Smooth muscle cell (in vitro differentiated cells): ENCODE measurements around the gene DNAJC22. TPM values are rescaled to one million over a fixed set of nuclear protein-coding genes. Genes with fewer than 3 reads are reported as not detected.

ENCODE experiments used
- DNase-seq: peaks from one replicate; lab custom pipeline; 2025; ENCODE audit not compliant: unreplicated experiment; lab: John Stamatoyannopoulos, UW
- H2AFZ ChIP-seq: fragments of 200-600 bp; sonication (generic); 2 replicates; pipeline ENCODE4 v1.6.0; 2016; ENCODE audit warnings: antibody characterized with exemption, low read depth, mild to moderate bottlenecking
- H3F3A ChIP-seq: fragments of 200-600 bp; sonication (generic); 2 replicates; pipeline ENCODE4 v1.6.0; 2017; ENCODE audit warnings: antibody characterized with exemption, low read depth
- H3K27ac ChIP-seq: fragments of 200-600 bp; sonication (generic); 2 replicates; pipeline ENCODE4 v1.5.1; 2016; ENCODE audit warnings: low read depth, mild to moderate bottlenecking
- H3K27me3 ChIP-seq: fragments of 200-600 bp; sonication (generic); 2 replicates; pipeline ENCODE4 v1.6.1; 2016; ENCODE audit warnings: low read depth, mild to moderate bottlenecking
- H3K36me3 ChIP-seq: fragments of 200-600 bp; sonication (generic); 2 replicates; pipeline ENCODE4 v1.5.1; 2016; ENCODE audit warnings: low read depth
- H3K4me1 ChIP-seq: fragments of 200-600 bp; sonication (generic); 2 replicates; pipeline ENCODE4 v1.5.1; 2016; ENCODE audit warnings: low read depth
- H3K4me2 ChIP-seq: fragments of 200-600 bp; sonication (generic); 2 replicates; pipeline ENCODE4 v1.6.0; 2016; ENCODE audit warnings: mild to moderate bottlenecking
- H3K4me3 ChIP-seq: fragments of 200-600 bp; sonication (generic); 2 replicates; pipeline ENCODE4 v1.5.1; 2016; ENCODE audit warnings: mild to moderate bottlenecking
- H3K79me2 ChIP-seq: fragments of 200-600 bp; sonication (generic); 2 replicates; pipeline ENCODE4 v1.6.0; 2016; ENCODE audit warnings: low read depth, mild to moderate bottlenecking
- H3K9ac ChIP-seq: fragments of 200-600 bp; sonication (generic); 2 replicates; pipeline ENCODE4 v1.6.0; 2016; ENCODE audit warnings: low read depth
- H3K9me3 ChIP-seq: fragments of 200-600 bp; sonication (generic); replicated peaks from 2 replicates; pipeline ENCODE4 v1.5.1; 2016; ENCODE audit warnings: low read depth
- H4K20me1 ChIP-seq: fragments of 200-600 bp; sonication (generic); 2 replicates; pipeline ENCODE4 v1.6.0; 2016; ENCODE audit warnings: low read depth
- WGBS: methylation state at CpG from one replicate; pipeline ENCODE4 v1.1.7; 2016; ENCODE audit warnings: low lambda C conversion rate; 5-methylcytosine and 5-hydroxymethylcytosine counted together
- polyA plus RNA-seq: library from polyadenylated mRNA; unstranded; fragments of >200 nt; fragmentation: Nextera tagmentation; extraction: Ambion mirVana; gene quantifications from 2 replicates; pipeline ENCODE4 v1.2.1, GENCODE V29; 2016
- total RNA-seq: library from RNA; depleted of rRNA; stranded (reverse); fragments of >200 nt; gene quantifications from 2 replicates; pipeline ENCODE4 v1.2.3, GENCODE V29; 2014
- TF ChIP-seq, protein P1 (sequence below): fragments of 200-600 bp; sonication (generic); IDR thresholded peaks from 2 replicates; pipeline ENCODE4 v1.5.1; 2017; ENCODE audit warnings: borderline replicate concordance, mild to moderate bottlenecking, antibody characterized with exemption; ENCODE audit not compliant: insufficient read depth, poor library complexity, severe bottlenecking

The DNAJC22 gene
- total and polyA plus RNA-seq, 2 experiments from 2014 or later = 0.09 to 2.4 TPM

DNA sequence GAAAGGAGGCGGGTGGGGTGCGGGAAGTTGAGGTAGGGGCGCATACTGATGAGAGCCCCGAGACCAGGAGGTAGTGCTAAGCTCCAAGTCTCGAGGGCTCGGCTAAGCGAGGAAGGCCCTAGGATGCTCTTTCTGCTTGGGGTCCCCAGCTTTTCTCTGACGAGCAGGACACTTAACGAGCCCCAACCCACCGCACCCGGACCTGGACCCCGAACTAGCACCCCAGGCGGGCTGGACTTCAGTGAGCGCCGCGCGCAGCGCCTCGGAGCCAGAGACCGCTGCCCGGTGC lies 5.0 kb upstream of the DNAJC22 start:
- H3K4me3 ChIP-seq = peak overlapping the region; percentile 48
- H2AFZ ChIP-seq = no peak overlapping the region
- no peaks in the 10 kb centered on the region for H3F3A ChIP-seq
- DNase-seq = no peak
- TF ChIP-seq, protein P1, sequence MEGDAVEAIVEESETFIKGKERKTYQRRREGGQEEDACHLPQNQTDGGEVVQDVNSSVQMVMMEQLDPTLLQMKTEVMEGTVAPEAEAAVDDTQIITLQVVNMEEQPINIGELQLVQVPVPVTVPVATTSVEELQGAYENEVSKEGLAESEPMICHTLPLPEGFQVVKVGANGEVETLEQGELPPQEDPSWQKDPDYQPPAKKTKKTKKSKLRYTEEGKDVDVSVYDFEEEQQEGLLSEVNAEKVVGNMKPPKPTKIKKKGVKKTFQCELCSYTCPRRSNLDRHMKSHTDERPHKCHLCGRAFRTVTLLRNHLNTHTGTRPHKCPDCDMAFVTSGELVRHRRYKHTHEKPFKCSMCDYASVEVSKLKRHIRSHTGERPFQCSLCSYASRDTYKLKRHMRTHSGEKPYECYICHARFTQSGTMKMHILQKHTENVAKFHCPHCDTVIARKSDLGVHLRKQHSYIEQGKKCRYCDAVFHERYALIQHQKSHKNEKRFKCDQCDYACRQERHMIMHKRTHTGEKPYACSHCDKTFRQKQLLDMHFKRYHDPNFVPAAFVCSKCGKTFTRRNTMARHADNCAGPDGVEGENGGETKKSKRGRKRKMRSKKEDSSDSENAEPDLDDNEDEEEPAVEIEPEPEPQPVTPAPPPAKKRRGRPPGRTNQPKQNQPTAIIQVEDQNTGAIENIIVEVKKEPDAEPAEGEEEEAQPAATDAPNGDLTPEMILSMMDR = no peak
- no peaks in the 10 kb centered on the region for H3K79me2 ChIP-seq
- H3K4me2 ChIP-seq = peak overlapping the region; percentile 89
- H3K36me3 ChIP-seq = no peaks in the 10 kb centered on the region
- peaks cover 100% of the 10 kb centered on the region for H3K27me3 ChIP-seq
- no peak overlapping the region for H3K9ac ChIP-seq
- 8% methylated on average over 21 of the region's 21 CpGs for WGBS
- H3K9me3 ChIP-seq = no peaks in the 10 kb centered on the region
- H3K4me1 ChIP-seq = peaks cover 34% of the 10 kb centered on the region
- no peaks in the 10 kb centered on the region for H4K20me1 ChIP-seq
- H3K27ac ChIP-seq = no peak overlapping the region

DNA sequence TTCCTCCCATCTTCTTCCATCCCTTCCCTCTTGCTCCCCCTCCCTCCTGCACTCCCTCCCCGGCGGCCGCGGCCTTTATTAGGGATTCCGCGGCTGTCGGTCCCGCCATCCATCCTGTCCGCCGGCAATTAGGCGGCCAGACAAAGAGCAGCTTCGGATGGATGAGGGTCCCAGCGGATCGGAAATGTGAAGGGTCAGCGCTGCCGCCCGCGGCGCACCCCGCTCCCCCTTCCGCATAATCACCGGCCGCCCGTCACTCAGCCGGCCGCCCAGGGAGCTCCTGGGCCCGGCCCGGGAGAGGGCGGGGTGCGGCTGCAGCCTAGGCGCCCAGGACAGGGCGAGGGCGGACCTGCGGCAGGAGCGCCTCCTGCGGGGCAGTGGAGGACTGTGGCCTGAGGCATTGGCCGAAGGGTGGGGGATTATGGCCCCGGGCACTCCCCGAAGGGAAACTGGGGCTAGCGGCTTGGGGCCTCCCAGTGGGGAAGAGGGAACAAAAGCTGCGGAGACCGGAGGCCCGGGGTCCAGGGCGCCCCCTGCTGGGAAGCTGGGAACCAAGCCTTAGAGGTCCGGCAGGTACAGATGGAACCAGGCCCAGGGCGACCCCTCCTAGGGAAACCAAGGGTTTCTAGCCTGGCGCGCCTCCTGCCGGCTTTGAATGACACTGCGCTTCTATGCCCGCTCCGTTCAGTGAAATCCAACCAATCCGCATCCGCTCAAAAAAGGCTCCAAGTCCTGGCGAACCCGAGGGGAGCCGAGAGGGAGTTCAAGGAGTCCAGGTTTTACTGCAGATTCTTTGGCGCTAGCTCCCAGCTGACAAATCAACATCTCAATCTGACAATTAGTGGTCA lies 4.4 kb upstream of the DNAJC22 start:
- H3K4me2 ChIP-seq = peak overlapping the region; percentile 89
- 1% methylated on average over 49 of the region's 58 CpGs for WGBS
- H2AFZ ChIP-seq = peak overlapping the region; percentile 58
- peaks cover 100% of the 10 kb centered on the region for H3K27me3 ChIP-seq
- peak overlapping the region; percentile 48 for H3K4me3 ChIP-seq
- TF ChIP-seq, protein P1 = peak; percentile 75
- peak; percentile 22 for DNase-seq
- H3K9me3 ChIP-seq = no peaks in the 10 kb centered on the region
- no peak overlapping the region for H3K27ac ChIP-seq
- H3K36me3 ChIP-seq = no peaks in the 10 kb centered on the region
- no peaks in the 10 kb centered on the region for H4K20me1 ChIP-seq
- H3F3A ChIP-seq = no peaks in the 10 kb centered on the region
- H3K4me1 ChIP-seq = peaks cover 40% of the 10 kb centered on the region
- no peaks in the 10 kb centered on the region for H3K79me2 ChIP-seq
- no peak overlapping the region for H3K9ac ChIP-seq

DNA sequence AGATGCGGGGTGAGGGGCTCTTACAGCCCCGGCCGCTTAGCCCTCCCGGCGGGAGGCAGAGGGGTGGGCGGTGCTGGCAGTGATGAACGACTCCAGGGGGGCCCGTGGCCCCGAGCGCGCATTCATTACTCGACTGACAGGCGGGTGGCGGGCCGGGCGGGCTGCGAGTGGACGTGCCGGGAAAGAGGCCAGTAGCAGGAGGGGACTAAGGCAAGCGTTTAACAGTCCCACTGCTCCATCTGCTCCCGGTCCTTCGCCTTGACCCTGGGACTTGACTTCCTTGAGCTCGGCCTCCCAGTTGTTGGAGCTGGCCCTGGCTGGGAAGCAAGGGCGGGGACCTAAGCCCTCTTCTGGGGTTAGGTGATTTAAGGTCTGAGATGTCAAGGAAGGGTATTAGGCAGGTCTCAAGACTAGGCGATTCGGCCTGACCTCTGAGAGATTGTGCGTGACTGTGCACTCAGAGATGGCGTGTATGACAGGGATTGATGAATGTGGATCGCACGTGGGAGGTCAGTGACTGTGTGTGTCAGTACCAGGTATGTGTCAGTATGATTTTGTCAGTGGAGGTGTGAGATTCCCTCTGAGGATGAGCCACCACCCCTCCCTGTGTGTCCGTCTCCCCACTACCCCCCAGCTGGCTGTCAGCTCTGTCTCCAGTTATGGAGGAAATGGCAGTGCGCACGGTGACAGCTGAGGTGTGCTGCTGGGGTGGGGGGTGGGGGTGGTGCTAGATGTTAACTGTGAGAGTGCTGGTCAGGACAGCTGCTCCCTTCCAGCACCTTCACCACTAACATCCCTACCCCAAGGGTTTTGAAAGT lies 3.6 kb upstream of the DNAJC22 start:
- Histone ChIP-seq H3K4me1 (peaks cover 40% of the 10 kb centered on the region), H3K27me3 (peaks cover 100% of the 10 kb centered on the region), H3K4me3 (peak overlapping the region; percentile 48), H3K9me3 (no peaks in the 10 kb centered on the region), H3K36me3 (no peaks in the 10 kb centered on the region), H3F3A (no peaks in the 10 kb centered on the region), H3K27ac (no peak overlapping the region), H4K20me1 (no peaks in the 10 kb centered on the region), H3K79me2 (no peaks in the 10 kb centered on the region), H2AFZ (no peak overlapping the region), H3K9ac (no peak overlapping the region), H3K4me2 (peak overlapping the region; percentile 89)
- no peak for DNase-seq
- TF ChIP-seq, protein P1 = no peak
- WGBS = 6% methylated on average over 32 of the region's 33 CpGs
